GM19395 (cell line): Measurements from ENCODE around the gene DNAI4.
"Not testable (repeated sequence)": the region's sequence is repeated elsewhere in the genome, so short reads cannot be mapped to it uniquely, and the experiment has no call there.

Source experiments
- ATAC-seq: cut with Tn5 transposase; IDR thresholded peaks from one replicate; pipeline ENCODE4 v1.9.1; 2021; ENCODE audit warnings: mild to moderate bottlenecking, moderate library complexity; ENCODE audit not compliant: unreplicated experiment

The DNAI4 gene, protein sequence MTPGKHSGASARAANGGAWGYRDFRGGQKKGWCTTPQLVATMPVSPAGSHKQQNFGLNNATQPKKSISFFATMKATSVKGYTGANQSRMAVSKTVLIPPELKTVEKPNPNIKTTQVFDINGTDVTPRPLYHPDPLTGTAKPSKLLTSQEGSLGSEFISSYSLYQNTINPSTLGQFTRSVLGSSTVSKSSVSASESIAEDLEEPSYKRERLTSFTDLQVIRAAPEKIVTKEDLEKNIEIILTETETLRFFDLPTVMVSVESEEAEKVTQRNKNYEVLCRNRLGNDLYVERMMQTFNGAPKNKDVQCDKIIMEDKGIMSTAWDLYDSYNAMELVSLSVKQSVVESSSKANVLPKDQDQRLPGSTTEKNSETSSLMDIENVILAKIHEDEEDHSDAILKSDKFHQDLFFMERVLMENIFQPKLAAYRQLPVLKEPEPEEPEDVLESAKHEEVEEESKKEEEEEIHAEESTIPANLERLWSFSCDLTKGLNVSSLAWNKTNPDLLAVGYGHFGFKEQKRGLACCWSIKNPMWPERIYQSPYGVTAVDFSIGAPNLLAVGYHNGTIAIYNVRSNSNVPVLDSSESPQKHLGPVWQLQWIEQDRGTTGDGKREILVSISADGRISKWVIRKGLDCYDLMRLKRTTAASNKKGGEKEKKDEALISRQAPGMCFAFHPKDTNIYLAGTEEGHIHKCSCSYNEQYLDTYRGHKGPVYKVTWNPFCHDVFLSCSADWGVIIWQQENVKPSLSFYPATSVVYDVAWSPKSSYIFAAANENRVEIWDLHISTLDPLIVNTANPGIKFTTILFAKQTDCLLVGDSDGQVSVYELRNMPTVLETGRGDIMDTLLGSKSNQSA

DNA sequence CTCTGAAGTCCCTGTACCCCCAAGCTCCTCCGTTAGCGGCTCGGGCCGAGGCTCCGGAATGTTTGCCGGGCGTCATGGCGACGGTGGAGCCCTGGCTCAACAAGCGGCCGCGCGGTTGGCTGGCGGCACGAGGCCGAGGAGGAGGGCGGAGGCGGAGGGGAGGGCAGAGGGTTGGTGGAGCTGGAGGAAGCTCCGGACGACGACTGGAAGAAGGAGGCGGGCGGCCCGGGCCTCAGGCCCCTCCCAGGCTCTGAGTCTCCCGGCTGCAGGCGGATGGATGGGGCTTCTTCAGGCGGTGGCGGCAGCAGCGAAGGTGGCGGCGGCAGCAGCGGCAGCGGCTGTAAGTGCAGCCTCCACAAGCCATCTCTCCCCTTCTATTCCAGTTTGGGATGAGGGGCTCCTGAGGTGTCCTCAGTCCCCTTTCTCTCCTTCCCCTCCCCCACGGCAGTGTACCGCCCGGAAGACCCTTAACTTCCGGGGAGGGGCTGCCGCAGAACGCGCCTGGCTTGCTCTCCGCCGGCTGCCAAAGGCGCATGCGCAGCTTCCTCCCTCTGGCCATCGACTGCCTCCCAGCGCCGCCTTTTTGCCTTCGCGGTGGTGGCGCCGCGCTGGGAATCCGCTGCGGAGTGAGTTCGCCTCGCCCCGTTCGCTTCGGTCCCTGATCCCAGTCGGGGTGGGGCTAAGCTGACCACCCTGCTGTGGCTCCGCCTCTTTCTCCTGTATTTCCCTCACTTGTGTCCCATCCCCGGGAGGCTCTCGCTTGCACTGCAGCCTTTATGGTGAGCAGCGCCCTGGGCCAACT lies at the start of gene DNAI4, which contains the start of gene MIER1:
Gene DNAI4 (minus strand): TSS at position 101 of the 802 bp plus-strand sequence. CDS start 25 bp downstream, at position 76.
Gene MIER1 (plus strand): TSS at position 235 of the 802 bp plus-strand sequence. CDS start 39 bp downstream, at position 274.
- peak; percentile 93 for ATAC-seq

DNA sequence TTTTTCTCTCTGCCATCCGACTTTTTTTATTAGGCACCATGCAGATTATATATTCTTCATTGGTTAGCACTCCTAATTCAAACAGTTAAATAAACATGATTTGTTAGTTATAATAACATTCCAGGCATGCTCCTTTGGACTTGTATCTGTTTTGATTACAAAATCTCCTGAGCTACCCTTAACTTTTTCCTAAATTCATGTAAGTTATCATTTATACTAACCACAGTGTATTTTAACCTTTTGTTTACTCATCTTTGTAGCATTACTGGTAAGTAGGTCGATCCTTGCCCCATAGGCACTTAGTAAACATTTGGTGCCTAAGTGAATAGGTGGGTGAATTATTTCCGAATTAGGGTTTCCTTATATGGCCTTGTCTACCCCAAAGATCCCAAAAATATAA lies 43.9 kb upstream of the DNAI4 start:
- ATAC-seq = no peak

DNA sequence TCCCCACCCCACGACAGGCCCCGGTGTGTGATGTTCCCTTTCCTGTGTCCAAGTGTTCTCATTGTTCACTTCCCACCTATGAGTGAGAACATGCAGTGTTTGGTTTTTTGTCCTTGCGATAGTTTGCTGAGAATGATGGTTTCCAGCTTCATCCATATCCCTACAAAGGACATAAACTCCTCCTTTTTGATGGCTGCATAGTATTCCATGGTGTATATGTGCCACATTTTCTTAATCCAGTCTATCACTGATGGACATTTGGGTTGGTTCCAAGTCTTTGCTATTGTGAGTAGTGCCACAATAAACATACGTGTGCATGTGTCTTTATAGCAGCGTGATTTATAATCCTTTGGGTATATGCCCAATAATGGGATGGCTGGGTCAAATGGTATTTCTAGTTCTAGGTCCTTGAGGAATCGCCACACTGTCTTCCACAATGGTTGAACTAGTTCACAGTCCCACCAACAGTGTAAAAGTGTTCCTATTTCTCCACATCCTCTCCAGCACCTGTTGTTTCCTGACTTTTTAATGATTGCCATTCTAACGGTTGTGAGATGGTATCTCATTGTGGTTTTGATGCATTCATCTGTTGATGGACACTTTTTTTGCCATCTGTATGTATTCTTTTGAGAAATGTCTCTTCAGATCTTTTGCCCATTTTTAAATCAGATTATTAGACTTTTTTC lies 41.7 kb upstream of the DNAI4 start:
- not testable (repeated sequence) for ATAC-seq

DNA sequence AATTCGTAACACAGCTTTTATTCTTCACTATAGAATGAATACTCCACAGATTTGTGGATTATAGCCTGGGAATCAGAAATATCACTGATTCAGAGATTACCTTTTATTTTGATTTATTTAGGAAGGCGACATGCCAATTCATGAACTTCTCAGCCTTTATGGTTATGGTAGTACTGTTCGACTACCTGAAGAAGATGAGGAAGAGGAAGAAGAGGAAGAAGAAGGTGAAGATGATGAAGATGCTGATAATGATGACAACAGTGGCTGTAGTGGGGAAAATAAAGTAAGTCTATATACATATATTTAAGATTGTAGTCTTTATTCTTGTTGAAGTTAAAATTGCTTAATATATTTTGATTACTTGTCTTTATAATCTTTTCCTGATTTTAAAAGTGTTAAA lies 33.3 kb upstream of the DNAI4 start:
- no peak for ATAC-seq

DNA sequence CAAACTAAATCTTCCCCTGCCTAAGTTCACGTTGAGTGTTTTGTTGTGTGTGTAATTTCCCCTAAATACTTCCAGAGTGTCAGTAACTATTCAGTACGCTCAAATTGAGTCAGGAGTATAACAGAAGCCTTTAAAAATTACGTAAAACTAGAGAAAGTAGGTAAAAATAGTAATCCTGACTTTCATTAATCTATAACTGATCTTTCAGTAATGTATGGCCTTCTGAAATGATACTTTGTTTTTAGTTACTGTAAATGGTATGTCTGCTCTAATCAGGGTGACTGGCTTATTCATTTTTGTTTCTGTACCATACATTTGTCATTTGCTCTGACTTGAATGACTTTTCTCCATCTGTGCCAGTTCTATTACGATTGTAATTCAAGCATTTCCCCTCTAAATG lies 29.6 kb upstream of the DNAI4 start:
- ATAC-seq = peak; percentile 80

DNA sequence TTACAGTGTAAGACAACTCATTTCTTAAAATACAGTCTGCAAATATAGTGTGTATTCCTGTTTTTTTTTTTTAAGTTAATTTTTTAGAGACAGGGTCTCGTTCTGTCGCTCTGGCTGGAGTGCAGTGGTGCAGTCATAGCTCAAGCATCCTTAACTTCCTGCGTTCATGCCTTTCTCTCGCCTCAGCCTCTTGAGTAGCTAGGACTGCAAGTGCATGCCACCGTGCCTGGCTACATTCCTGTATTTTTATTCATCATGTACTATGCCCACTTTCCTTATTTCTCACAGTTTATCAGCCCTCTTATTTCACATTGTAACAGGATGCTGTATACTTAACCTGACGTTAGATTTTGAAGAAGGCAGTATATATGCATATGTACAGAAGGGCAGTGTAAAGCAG lies 26.9 kb upstream of the DNAI4 start:
- no peak for ATAC-seq

DNA sequence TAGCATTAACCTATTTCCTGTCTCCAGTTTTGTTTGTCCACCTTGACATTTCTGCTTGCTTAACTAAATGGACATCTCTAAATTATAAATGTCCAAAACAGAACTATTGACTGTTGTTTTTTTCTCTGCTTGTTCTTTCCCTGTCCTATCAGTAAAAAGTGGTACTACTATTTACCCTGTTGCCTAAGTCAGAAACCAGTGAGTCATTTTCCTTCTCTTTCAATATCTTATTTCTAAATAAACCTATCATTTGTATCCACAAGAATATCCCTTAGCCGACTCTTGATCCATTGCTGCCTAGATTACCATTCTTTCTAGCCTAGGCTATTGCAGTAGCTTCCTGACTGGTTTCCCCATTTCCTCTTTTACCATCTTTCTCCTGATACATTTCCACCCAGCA lies 22.6 kb upstream of the DNAI4 start:
- no peak for ATAC-seq

DNA sequence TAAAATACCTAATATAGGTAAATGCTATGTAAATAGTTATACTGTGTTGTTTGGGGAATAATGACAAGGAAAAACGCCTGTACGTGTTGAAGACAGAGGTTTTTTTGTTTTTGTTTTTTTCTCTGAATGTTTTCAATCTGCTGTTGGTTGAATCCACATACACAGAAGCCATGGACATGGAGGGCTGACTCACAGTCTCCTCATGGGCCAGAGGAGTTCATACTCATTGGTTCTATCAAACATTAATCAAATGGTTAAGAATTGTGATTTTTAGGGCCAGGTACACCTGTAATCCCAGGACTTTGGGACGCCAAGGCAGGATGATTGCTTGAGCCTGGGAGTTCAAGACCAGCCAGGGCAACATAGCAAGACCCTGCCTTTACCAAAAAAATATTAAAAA lies 20.7 kb upstream of the DNAI4 start:
- no peak for ATAC-seq

DNA sequence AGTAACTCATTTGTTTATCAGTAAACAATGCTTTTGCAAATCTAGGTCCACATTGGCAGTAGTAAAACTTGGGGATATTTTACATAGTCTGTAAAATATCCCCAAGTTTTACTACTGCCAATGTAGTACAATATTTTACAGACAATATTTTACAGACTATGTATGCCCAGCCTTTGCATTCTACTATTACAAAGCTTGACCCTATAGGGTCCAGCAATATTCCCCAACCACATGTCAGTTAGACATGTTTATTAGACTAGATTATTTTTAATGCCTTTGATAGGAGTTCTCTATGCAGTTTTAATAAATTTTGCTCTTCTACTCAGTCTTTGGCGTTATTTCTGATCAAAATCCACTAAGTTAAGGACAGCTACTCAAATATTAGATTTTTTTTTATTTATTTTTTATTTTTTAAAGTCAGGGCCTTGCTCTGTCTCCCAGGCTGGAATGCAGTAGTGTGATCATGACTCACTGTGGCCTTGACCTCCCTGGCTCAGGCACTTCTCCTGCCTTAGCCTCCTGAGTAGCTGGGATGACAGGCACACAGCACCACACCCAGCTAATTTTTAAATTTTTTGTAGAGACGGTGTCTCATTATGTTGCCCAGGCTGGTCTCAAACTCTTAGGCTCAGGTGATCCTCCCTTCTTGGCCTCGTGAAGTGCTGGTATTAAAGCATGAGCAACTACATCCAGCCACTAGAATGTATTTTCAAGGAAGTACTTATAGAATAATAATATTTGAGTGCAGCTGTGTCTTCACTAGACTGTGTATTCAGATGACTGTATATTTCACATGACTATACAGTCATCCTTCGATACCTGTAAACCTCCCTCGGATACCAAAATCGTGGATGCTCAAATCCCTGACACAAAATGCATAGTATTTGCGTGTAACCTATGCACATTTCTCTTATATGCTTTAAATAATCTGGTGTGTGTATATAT lies 19.9 kb upstream of the DNAI4 start:
- ATAC-seq = no peak

DNA sequence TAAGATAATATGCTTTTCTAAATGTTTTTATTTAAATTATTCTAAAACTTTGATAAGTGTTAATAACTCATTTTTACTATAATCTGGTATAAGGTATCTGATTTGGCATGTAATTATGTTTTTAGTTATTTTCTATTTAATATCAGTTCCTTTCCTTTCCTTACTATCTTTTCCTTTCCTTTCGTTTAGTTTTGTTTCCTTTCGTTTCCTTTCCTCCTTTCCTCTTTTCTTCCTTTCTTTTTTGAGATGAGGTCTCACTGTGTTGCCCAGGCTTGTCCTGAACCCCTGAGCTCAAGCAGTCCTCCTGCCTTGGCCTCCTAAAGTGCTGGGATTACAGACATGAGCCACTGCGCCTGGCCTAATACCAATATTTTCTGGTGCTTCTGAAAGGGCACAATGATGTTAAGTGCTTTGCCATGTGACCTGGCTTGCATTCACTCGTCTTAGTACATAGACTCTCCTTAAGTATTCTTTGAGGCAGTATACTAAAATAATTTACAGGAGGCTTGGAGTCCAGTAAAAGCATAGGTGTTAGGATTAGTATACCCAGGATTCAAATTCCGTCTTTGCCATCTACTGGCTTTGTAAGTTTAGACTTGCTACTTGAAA lies 18.8 kb upstream of the DNAI4 start:
- no peak for ATAC-seq

DNA sequence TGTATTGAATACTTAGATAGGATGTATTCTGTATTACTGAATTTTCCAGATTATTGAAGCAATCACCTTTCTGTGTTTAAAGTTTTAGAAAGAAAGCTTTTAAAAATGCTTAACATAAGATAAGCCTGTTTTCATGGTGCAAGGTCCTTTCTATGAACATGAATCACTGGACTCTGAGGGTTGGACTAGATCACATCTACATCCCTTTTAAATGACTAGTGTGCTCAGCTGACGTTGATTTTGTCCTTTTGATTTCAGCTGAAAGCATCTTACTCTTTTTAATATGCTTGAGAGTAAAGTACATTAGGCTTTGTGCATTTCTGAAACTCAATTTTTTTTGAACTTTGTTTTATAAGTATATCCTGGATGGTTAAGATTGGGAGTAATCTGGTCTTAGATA lies 16.3 kb upstream of the DNAI4 start:
- ATAC-seq = no peak

DNA sequence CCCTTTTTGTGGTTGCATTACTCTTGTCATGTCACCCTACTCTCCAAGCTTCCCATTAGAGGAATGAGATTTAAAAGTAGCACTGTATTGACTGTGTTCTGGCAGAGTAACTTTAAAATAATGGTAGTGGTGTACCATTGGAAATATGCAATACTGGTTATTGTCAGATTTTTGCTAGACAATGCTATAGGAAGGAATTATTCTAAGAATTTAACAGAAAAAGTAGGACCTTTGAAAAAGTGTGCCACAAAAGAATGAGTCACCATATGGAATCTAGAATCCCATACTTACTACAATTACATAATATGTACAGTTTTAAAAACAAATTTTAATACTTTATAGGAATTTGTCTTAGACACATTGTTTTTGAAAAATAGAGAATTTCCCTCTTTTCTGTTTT lies 14.0 kb upstream of the DNAI4 start:
- ATAC-seq = no peak

DNA sequence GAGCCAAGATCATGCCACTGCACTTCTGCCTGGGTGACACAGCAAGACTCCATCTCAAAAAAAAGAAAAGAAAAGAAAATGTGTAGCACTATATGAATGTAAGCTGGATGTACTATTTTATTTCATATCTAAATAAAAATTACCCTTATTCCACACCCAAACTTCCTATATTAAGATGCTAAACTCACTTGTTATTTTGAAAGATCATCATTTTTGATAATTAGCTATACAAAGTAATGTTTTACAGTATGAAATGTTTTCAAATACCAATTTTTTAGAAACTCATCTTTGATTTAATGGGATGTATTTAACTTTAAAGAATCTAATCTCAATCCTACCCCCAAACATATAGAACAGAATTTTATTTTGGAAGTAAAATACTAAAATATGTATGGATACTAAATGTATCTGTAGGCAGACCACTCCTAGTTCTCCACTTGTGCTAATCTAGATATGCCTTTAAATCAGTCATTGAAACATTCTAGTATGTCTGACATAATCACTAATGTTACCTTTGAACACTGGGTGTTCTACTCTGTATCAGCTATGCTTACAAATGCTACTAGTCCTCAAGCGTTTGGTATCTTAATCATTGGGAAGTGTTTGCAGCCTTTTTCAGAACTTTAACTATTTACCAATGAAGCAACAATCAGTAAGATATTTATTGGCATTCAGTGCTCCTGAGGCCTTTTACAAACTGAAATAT lies 13.0 kb upstream of the DNAI4 start:
- ATAC-seq = no peak

DNA sequence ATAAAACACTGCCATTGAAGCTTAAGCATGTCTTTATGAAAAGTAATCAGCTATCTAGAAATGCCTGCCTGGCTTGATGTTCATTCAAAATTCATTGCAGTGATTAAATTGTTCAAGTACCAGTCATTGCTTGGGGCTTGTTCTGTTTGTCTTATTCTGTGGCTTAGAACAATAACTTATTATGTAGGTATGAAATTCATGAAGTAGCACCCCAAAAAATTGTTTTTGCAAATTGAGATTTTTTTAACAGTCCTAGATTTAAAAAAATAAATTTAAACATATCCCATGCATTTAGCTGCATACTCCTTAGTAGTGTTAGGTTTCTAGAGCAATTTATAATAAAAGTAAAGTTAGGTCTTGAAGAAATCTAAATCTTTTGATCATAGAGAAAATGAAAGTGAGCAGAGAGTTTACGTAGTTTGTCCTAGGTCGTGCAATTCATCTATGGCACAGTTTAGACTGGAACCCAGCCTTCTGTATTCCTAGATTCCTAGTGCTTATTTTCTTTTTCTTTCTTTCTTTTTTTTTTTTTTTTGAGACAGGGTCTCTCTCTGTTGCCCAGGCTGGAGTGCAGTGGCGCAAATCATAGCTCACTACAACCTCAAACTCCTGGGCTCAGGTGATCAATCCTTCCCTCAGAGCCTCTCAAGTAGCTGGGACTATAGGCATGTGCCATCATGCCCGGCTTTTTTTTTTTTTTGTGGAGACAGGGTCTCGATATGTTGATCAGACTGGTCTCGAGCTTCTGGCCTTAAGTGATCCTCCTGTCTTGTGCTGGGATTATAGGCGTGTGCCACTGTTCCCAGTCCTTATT lies 9.4 kb upstream of the DNAI4 start:
- ATAC-seq = no peak

DNA sequence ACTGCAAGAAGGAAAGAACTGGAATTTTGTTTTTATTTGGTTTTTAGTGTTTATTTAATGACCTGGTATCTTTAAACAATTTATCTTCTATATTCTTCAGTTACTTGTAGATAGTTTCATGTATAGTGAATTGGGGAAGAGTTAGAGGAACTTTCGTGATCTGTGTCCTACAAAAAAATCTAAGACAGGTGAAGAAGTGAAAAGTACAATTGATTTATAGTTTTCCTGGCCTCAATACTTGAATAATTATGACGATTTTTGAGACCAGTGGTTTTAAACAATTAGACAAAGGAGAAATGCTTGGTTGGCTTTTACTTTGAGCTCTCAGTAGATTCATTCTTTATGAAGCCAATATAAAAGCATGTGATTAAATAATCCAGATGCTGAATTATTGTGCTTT lies 7.6 kb upstream of the DNAI4 start:
- ATAC-seq = no peak

DNA sequence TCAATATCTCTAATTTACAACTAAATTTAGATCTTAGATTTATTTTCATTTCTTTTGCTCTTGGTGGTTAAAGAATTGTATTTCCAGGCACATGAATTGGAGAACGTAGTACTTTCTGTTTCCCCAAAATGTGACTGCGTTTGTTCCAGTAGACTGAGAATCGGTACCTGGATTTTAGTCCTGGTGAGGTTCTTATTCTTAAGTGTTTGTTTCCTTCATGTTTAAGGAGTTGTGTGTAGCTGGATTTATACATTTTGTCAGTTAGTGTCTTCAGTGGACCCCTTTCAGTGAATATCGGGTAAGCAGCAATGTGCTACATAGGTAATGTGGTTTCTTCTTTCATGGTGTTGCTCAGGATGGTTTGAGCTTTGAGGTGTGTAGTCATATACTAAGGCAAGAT lies 6.9 kb upstream of the DNAI4 start:
- no peak for ATAC-seq

DNA sequence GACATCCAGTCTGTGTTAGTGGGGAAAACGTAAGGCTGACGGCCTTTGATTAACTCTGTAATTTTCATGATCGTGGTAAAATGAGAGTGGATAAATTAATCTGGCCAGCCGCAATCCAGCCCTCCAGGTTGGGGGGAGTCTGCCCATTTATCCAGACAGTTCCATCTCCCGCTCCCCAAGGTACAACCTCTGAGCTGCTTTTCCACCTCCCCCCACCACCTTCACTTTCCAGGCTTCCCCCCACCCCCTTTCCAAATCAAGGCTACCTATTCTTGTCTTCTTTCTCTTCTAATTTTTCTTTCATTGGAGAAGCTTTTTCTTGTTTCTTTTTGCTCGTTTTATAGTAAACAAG lies 6.1 kb upstream of the DNAI4 start:
- ATAC-seq = no peak
